ENCODE measurements around the gene DLG2. TPM values are rescaled to one million over a fixed set of nuclear protein-coding genes. Genes with fewer than 3 reads are reported as not detected.

DLG2 gene
- total and polyA plus RNA-seq, 2 of the 8 experiments (the other 6 are each of a cell fraction or from before 2014, with no cell fraction given), result 1.7 to 14.3 TPM

- TF ChIP-seq SUZ12 (IDR thresholded peaks at IDR 0.05; ENCODE audit: low read length) (no peak), CTCF (IDR thresholded peaks at IDR 0.05; ENCODE audit: control extremely low read depth in 1 of 3, insufficient read depth in 1 of 3, low read depth in 1 of 3, low read length in 3 of 3) (peak in 2 of 3 experiments; percentile 30 to 75; a peak in 2 of 4 replicates), RAD21 (IDR thresholded peaks at IDR 0.05 in 1 of 2, conservative IDR thresholded peaks at IDR 0.05 in 1 of 2; ENCODE audit: low read depth in 2 of 2, low read length in 2 of 2) (peak; percentile 18 to 43; a peak in 2 of 4 replicates), RFX5 (IDR thresholded peaks at IDR 0.05; ENCODE audit: borderline replicate concordance, low read depth, low read length) (peak; percentile 33; the same call in 1 of the 2 replicates)
These were observed 444.4 kb downstream of the DLG2 start (continued) for GRCh38 chr11:85182441-85183387.
